Right lobe of liver (tissue), 6 donors: ENCODE data around the gene ADAMTS2. TPM values are rescaled to one million over a fixed set of nuclear protein-coding genes. Genes with fewer than 3 reads are reported as not detected.

Experiments
- ATAC-seq, 4 donors: fragments of 200-7000 bp; cut with Tn5 transposase; one replicate each; pipeline ENCODE4 v1.9.1; 2020; ENCODE audit warnings: mild to moderate bottlenecking in 4 of 4, moderate library complexity in 4 of 4
- DNase-seq, 3 donors: peaks; one replicate each; pipeline ENCODE4 v3.0.0-alpha.2; 2020
- H3K27ac ChIP-seq, 3 donors: fragments of 200-600 bp; one replicate each; pipeline ENCODE4 v1.8.0; 2022
- H3K27me3 ChIP-seq, 2 donors: fragments of 200-600 bp; one replicate each; pipeline ENCODE4 v1.8.0; 2022
- H3K36me3 ChIP-seq, 4 donors: fragments of 200-600 bp; sonication (generic) in 1 of 4; one replicate each; pipeline versions ENCODE4 v1.5.1 to v1.8.0; 2017 to 2022; ENCODE audit warnings: control low read depth in 1 of 4
- H3K4me1 ChIP-seq, 4 donors: fragments of 200-600 bp; sonication (generic) in 1 of 4; one replicate each; pipeline versions ENCODE4 v1.5.1 to v1.8.0; 2017 to 2022; ENCODE audit warnings: control low read depth in 1 of 4
- H3K4me3 ChIP-seq, 3 donors: fragments of 200-600 bp; one replicate each; pipeline ENCODE4 v1.8.0; 2022
- H3K9me3 ChIP-seq, 4 donors: fragments of 200-600 bp; sonication (generic) in 1 of 4; one replicate each; pipeline versions ENCODE4 v1.5.1 to v1.8.0; 2017 to 2022; ENCODE audit warnings: control low read depth in 1 of 4
- POLR2A ChIP-seq: fragments of 450-650 bp; IDR thresholded peaks from one replicate; pipeline ENCODE4 v1.6.1; 2017; ENCODE audit warnings: antibody characterized with exemption, mild to moderate bottlenecking
- WGBS: methylation state at CpG from one replicate; pipeline ENCODE4 v1.1.6; 2018; ENCODE audit warnings: low coverage, low lambda C conversion rate; ENCODE audit not compliant: insufficient coverage; ENCODE audit errors: missing lambda C conversion rate; 5-methylcytosine and 5-hydroxymethylcytosine counted together
- intact Hi-C, 2 donors: fragments of 100-400 bp; cut with DNase I; formaldehyde crosslinking; loops; one replicate each; pipeline versions ENCODE4 v1.11.2 to v1.14.1; 2022
- total RNA-seq, 6 experiments: library from RNA; depleted of rRNA in 2 of 6; stranded (reverse); fragments of >200 nt in 2 of 6; fragmentation: NEBNext Ultra II Directional in 3 of 6; extraction: Animal tissue kit (Norgen Biotek cat#: 25700) in 3 of 6; gene quantifications; one replicate each; pipeline versions ENCODE4 v1.1.0 to v1.2.4, GENCODE V29; 2016 to 2023
- TF ChIP-seq, protein P1 (sequence below), 4 donors: fragments of 200-600 bp in 3 of 4; fragments of 450-650 bp in 1 of 4; IDR thresholded peaks; one replicate each; pipeline versions ENCODE4 v1.5.1 to v1.8.0; 2016 to 2022; ENCODE audit warnings: antibody characterized with exemption in 4 of 4, mild to moderate bottlenecking in 2 of 4
- donor health status: DM: no; HTN: yes; CAD: no.
- donor health status: DM: no; HTN: no; CAD: no.
- donor health status: DM: no; HTN: no; CAD: no.
- donor health status: DM: no; HTN: yes; CAD: no.
- donor health status: DM: no; HTN: yes; CAD: no.

The ADAMTS2 gene
- total RNA-seq, 6 experiments from 2014 or later, result 6.3 to 18.9 (median 13.5) TPM

DNA sequence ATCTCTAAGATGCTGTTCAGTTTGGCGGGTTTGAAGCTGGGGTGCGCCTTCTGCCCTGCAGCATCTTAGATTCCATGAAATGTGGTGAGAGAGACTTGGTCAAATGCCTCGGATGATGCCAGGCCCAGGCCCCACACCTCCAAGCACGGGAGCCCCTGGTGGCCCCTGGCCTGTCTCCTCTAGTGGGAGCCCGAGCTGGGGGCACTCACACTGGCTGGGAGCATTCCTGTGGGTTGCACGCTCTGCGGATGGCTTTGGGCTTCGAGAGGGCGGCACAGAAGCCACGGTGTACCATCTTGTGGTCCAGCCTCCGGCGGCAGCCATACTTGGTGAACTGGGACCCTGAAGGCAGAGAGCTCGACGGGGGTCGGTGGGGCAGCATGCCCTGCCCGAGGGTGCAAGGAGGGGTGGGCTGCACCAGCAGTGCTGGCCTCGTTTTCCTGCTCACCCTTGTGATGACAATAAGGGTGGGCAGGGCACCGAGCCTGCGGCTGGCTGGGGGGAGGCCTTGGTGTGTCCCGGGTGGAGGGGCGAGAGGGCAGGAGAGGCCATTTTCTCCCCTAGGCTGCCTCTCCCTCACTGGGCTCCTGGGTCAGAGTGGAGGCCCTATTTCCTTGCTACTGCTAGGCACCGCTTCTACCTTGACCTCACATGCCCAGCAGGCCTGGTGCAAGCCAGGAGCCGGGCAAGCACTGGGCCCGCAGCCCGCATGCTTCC lies 219.3 kb downstream of the ADAMTS2 start:
- no CpG with 5 or more reads among the region's 25 CpGs for WGBS
- ATAC-seq (no peak), DNase-seq (peak in 1 of 3 donors; percentile 34)
- H3K27me3 ChIP-seq, result no peaks in the 10 kb centered on the region
- H3K4me1 ChIP-seq, result no peaks in the 10 kb centered on the region
- H3K36me3 ChIP-seq, result no peaks in the 10 kb centered on the region
- TF ChIP-seq POLR2A, result no peak
- TF ChIP-seq, protein P1, sequence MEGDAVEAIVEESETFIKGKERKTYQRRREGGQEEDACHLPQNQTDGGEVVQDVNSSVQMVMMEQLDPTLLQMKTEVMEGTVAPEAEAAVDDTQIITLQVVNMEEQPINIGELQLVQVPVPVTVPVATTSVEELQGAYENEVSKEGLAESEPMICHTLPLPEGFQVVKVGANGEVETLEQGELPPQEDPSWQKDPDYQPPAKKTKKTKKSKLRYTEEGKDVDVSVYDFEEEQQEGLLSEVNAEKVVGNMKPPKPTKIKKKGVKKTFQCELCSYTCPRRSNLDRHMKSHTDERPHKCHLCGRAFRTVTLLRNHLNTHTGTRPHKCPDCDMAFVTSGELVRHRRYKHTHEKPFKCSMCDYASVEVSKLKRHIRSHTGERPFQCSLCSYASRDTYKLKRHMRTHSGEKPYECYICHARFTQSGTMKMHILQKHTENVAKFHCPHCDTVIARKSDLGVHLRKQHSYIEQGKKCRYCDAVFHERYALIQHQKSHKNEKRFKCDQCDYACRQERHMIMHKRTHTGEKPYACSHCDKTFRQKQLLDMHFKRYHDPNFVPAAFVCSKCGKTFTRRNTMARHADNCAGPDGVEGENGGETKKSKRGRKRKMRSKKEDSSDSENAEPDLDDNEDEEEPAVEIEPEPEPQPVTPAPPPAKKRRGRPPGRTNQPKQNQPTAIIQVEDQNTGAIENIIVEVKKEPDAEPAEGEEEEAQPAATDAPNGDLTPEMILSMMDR (IDR thresholded peaks at IDR 0.05), result no peak
- H3K9me3 ChIP-seq, result no peaks in the 10 kb centered on the region
- H3K27ac ChIP-seq, result no peak overlapping the region
- no peak overlapping the region for H3K4me3 ChIP-seq
- intact Hi-C loops, result no loop called here

DNA sequence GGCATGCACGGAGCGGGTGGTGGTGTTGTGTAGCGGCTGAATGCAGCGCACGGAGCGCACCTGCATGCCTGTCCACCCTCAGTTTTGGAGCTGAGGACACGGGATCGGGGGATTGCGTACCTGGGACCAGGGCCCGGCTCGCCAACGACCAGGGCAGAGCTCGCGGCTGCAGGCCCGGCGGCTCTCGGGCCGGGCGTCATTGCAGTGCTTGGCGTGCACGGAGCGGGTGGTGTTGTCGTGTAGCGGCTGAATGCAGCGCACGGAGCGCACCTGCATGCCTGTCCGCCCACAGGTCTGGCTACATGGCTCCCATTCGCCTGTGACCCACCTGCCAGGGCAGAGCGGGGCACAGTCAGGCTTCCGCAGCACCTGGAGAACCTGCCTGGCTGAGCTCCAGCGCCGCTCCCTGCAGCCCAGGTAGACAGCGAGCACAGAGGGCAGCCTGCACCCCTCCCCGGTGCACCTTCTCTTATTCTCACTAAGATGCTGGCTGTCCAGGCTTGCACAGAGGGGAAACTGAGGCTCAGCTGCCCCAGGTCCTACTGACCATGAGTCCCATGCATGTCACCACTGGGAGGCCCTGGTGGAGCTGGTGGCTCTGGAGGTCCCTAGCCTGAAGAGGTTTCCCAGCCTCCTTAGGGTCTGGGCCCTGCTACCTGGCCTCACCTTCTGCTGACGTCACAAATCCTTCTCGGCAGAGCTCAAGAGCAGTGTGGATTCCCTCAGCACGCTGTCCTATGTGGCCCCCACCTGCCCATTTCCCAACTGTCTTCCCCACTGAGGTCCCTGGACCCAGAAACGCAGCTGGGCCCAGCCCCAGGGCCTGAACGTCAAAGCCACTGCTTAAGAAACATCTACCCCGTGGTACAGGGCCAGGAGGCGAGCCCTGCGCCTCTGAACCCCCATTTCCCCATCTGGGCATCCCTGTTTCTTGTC lies 220.1 kb downstream of the ADAMTS2 start:
- Histone ChIP-seq H3K27ac (no peak overlapping the region), H3K4me1 (no peaks in the 10 kb centered on the region), H3K27me3 (no peaks in the 10 kb centered on the region), H3K36me3 (no peaks in the 10 kb centered on the region), H3K4me3 (no peak overlapping the region), H3K9me3 (no peaks in the 10 kb centered on the region)
- DNase-seq, result peak in 1 of 3 donors; percentile 32
- intact Hi-C loops, result no loop called here
- TF ChIP-seq POLR2A, result no peak
- TF ChIP-seq, protein P1 (IDR thresholded peaks at IDR 0.05), result no peak
- WGBS, result 70% methylated on average over 5 of the region's 43 CpGs
- no peak for ATAC-seq

DNA sequence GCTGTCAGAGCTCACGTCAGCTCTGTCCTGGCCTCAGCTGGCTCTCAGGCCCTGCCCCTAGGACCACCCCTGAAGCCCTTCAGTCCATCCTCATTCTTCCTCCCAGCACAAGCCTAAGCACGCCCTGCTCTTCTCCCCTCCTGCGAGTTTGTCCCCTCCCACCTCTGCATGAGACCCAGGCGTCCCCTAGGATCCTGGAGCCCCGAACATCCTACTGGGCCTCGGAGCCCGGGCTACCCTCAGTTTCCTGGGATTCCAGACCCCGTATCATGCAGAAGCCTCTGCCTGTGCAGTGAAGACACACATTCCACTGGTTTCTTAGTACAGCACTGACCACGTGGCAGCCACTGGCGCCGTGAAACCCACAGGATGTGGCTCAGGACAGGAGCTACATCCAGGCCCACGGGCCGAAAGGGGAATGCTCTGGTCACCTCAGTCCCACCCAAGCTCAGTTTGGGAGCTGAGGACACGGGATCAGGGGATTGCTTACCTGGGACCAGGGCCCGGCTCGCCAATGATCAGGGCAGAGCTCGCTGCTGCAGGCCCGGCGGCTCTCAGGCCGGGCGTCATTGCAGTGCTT lies 220.9 kb downstream of the ADAMTS2 start:
- Histone ChIP-seq H3K4me3 (no peak overlapping the region), H3K27me3 (no peaks in the 10 kb centered on the region), H3K36me3 (no peaks in the 10 kb centered on the region), H3K27ac (no peak overlapping the region), H3K9me3 (no peaks in the 10 kb centered on the region), H3K4me1 (no peaks in the 10 kb centered on the region)
- 79% methylated on average over 9 of the region's 21 CpGs for WGBS
- peak in 1 of 3 donors; percentile 28 for DNase-seq
- intact Hi-C loops, result no loop called here
- TF ChIP-seq, protein P1 (IDR thresholded peaks at IDR 0.05), result no peak
- no peak for TF ChIP-seq POLR2A
- no peak for ATAC-seq

DNA sequence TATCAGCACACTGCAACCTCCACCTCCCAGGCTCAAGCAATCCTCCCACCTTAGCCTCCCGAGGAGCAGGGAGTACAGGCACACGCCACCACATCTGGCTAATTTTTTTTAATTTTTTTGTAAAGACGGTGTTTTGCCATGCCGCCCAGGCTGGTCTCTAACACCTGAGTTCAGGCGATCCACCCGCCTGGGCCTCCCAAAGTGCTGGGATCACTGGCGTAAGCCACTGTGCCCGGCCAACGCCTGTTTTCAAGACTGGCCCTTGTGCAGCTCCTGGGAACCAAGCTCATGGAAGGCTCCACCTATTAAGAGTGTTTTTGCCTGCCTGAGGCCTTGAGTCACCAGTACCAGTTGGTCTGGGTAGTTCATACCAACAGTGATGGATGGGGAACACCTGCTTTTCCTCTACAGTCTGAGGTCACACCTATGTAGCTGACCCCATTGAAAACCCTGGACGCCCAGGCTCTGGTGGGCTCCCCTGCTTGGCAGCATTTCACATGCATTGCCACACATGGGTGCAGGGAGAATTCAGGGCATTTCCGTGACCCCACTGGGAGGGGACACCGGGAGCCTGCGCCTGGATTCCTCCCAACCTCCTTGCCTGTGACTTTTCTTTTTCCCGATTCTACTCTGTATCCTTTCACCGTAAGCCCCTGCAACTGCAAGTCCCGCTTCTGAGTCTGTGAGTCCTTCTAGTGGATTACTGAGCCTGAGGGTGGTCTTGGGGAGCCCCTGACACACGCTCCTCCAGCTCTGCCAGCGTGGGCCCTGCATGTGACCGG lies 221.6 kb downstream of the ADAMTS2 start:
- no peaks in the 10 kb centered on the region for H3K27me3 ChIP-seq
- 79% methylated on average over 6 of the region's 19 CpGs for WGBS
- TF ChIP-seq, protein P1 (IDR thresholded peaks at IDR 0.05), result no peak
- no peak for TF ChIP-seq POLR2A
- intact Hi-C loops, result no loop called here
- peak in 1 of 3 donors; percentile 26 for DNase-seq
- H3K4me1 ChIP-seq, result no peaks in the 10 kb centered on the region
- H3K36me3 ChIP-seq, result no peaks in the 10 kb centered on the region
- no peaks in the 10 kb centered on the region for H3K9me3 ChIP-seq
- no peak overlapping the region for H3K4me3 ChIP-seq
- no peak for ATAC-seq
- no peak overlapping the region for H3K27ac ChIP-seq
